GM18517 (cell line): ENCODE data around the gene RAB3GAP1.
"Not testable (repeated sequence)": the region's sequence is repeated elsewhere in the genome, so short reads cannot be mapped to it uniquely, and the experiment has no call there.

ENCODE experiments used
- ATAC-seq: cut with Tn5 transposase; IDR thresholded peaks from one replicate; pipeline ENCODE4 v1.9.1; 2021; ENCODE audit warnings: mild to moderate bottlenecking, moderate library complexity; ENCODE audit not compliant: unreplicated experiment

RAB3GAP1 gene

DNA sequence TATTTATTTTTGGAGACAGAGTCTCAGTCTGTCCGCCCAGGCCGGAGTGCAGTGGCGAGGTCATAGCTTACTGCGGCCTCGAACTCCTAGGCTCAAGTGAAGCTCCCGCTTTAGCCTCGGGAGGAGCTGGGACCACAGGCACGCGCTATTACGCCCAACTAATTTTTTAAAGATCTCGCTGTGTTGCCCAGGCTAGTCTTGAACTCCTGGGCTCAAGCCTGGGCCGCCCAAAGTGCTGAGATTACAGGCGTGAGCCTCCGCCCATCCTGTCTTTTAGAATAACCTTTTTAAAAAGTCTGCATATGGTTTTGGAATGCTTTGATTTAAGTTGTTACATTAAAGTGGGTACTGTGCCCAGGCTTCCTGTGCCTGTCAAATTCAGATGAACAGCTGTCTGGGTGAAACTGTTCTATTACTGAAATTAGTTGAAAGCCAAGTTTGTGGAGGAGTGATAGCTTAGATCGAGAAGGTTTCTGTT is 944 bp downstream of the RAB3GAP1 start:
- peak; percentile 54 for ATAC-seq

DNA sequence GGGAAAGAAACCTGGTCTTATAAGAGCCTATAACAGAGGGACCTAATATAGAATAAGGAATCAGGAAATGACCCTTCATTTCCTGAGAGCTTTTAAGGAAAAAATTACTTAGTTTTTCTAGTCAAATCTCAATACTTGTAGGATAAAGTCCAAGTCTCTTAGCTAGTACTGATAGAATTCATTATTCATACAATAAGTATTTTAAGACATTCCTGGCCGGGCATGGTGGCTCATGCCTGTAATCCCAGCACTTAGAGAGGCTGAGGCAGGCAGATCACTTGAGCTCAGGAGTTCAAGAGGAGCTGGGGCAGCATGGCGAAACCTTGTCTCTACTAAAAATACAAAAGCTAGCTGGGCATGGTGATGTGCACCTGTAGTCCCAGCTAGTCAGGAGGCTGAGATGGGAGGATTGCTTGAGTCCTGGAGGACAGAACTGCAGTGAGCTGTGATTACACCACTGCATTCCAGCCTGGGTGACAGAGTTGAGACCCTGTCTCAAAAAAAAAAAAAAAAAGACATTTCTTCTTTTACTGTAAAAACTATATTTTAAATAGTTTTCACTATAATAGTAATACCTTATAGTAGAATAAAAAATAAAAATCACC is 3.2 kb downstream of the RAB3GAP1 start:
- ATAC-seq = no peak

DNA sequence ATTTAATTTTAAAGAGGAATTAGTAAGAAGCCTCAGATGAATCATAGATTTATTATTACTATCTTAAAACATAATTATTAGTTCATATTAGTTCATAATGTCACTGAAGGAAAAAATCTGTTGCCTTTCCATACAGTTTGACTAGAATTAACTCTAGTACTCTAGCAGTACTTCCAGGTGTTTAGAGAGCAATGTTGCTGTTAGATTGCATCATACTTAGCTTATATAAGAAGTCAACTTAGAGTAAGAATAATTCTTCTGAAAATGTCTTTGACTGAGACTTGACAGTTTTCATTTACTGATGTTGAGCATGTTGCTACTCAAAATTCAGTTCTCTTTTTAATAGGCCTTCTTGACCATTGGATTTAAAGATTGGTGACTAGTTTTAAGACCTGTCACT is 4.7 kb downstream of the RAB3GAP1 start:
- no peak for ATAC-seq

DNA sequence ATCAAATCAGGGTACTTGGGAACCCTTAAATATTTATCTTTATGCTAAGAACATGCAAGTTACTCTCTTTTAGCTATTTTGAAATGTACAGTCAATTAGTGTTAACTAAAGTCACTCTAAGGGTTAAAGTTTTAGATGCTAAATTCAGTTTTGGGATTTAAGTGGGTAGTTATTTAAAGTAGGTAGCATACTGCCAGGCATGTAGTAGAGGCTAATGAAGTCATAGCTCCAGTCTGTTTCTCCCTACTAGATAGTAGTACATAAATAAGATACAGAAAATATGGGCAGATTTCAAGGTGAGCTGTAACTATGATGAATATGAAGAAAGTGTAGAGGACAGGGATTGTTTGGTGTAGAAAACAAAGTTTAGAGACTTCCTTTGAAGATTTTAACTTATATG is 7.5 kb downstream of the RAB3GAP1 start:
- no peak for ATAC-seq

DNA sequence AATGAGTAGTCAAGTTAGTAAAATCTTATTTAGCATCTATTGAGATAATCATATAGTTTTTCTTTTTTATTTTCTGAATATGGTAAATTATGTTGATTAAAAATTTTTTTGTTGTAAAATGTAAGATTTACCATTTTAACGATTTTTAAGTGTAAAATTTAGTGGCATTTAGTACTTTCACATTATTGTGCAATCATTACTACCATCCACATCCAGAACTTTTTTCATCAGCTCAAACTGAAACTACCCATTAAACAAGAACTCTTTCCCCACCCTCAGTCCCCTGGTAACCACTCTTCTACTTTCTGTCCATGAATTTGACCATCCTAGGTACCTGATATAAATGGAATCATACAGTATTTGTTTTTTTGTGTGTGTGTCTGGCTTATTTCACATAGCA is 11.1 kb downstream of the RAB3GAP1 start:
- no peak for ATAC-seq

DNA sequence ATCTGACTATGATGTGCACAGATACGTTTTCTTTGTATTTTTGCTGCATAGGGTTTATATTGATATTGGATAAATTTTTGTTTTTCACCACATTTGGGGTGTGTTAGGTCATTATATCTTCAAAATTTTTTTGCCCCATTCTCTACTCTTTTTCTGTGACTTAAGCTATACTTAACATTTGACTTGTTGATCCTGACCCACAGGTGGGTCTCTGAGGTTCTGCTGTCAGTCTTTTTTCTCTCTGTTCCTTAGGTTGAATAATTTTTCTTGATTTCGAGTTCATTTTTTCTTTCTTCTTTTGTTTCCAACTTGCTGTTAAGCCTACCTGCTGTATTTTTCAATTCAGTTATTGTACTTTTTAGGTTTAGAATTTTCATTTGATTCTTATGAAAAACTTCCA is 12.1 kb downstream of the RAB3GAP1 start:
- no peak for ATAC-seq

DNA sequence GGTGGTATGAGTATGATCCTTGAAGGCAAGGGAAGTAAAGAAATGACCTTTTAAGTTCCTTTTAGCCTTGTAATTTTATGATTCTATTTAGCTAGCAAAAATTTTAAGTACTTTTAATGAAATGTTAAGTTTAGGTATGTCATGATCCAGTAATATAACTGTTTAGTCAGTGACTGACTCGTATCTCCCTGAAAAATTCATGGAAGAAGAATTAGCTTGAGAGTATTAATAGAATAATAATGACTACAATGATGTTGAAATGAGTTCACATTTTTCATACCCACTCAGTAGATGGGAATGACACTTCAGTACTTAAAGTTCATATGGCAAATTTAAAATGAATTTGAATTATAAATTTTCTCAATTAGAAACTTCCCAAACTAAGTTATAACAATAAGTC is 14.6 kb downstream of the RAB3GAP1 start:
- no peak for ATAC-seq

DNA sequence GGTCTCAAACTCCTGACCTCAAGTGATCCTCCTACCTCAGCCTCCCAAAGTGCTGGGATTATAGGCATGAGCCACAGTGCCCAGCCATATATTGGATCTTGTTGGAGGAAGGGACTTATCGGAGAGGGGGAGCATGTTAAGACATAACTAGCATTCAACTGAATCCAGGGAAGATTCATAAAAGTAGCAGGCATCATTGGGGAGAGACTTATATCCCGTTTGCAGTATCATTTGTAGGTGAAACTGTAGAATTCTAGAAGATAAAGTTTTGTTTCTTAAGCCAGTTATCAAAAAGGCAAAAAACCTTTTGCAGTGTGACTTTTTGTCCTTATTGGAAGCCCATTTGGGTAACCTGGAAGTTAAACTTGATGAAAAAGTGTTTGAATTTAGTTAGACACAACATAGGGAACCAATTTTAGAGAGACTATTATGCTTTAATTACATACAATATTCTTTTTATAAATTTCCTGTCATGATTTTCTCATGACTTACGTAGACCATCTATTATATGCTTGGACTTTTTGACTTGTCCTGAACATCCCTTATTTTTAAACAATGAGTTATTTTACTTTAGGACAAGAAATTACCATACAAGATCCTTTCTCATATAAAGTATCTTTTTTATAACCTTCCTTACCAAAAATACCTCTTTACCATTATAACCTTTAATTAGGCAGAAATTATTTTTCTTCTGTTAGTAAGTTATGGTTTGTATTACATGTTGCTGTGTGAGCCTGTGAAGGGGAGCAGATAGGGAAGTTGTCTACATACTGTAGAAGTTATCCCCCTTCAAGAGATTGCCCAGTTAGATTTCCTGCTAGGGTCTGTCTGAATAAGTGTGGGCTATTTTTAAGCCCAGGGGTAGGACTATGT is 20.3 kb downstream of the RAB3GAP1 start:
- no peak for ATAC-seq

DNA sequence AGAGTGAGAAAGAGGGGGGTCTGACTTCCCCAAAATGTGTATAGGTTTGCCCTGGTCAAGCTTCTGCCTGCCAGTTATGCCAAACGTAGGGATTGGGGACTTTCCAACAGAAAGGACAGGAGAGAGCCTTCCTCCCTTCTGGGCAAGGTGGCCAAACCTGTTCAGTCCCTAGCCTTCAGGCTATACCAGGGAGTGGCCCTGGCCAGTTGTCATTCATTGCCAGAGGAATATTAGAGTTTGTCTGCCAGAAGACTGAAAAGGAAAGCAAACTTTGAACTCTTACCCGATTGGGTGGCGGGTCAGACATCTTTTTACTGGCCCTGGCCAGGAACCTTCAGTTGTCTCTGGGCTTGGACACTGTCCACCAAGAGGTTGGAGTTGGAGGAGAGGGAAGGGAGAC is 22.1 kb downstream of the RAB3GAP1 start:
- ATAC-seq = no peak

DNA sequence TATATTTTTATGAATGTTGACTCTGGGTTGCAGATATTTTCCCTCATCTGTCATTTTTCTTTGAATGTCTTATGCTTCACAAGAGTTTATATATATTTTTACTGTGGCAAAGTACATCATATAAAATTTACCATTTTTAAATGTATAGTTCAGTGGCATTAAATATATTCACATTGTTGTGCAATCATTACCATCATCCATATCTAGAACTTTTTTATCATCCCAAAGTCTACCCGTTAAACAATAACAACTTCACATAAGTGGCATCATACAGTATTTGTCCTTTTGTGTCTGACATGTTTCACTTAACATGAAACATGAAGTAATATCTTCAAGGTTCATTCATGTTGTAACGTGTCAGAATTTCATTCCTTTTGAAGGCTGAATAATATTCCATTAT is 24.5 kb downstream of the RAB3GAP1 start:
- ATAC-seq = no peak

DNA sequence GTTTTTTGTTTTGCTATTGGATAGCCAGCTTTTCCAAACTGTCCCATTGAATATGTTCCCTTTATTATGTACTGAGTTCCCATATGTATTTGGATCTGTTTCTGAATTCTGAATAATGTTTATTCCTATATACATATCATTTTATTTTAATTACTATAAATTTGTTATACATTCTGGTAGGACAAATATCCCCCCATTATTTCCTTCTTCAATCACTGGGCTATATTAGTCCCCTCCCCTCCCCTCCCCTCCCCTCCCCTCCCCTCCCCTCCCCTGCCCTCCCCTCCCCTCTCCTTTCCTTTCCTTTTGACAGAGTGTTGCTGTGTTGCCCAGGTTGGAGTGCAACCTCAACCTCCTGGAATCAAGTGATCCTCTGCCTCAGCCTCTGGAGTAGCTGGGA is 26.3 kb downstream of the RAB3GAP1 start:
- no peak for ATAC-seq

DNA sequence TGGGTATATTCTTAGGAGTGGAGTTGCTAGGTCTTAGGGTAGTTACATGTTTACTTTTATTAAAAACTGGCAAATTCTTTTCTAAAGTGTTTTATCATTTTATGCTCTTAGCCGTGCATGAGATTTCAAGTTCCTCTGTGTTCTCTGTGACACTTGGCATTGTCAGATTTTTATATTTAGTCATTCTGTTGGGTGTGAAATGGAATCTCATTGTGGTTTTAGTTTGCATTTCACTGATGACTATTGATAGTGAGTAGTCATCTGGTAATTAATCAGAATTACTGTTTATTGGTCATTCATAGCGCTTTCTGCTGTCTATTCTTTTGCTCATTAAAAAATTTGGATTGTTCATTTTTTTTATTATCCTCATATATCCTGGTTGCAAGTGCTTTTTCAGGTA is 34.1 kb downstream of the RAB3GAP1 start:
- ATAC-seq = no peak

DNA sequence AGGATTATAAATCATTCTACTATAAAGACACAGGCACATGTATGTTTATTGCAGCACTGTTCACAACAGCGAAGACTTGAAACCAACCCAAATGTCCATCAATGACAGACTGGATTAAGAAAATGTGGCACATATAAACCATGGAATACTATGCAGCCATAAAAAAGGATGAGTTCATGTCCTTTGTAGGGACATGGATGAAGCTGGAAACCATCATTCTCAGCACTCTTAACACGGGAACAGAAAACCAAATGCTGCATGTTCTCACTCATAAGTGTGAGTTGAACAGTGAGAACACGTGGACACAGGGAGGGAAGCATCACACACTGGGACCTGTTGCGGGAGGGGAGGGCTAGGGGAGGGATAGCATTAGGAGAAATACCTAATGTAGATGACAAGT is 37.5 kb downstream of the RAB3GAP1 start:
- not testable (repeated sequence) for ATAC-seq

DNA sequence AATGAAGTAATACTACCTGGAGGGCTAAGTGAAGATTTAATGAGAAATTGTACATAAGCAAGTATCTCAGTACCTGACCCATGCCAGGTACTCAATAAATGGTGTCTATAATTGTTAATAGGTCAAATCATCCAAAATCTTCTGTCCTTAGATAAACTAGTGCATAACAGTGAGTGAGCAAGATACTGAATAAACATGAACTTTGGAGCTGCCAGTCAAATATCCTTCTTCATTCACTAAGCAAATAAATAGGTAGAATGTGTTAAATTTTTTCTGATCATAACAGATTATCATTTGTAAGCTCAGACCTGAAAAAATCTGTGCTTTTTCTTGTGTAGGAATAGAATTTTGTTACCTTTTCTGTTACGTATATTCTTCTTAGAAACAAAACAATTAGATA is 39.6 kb downstream of the RAB3GAP1 start:
- ATAC-seq = no peak

DNA sequence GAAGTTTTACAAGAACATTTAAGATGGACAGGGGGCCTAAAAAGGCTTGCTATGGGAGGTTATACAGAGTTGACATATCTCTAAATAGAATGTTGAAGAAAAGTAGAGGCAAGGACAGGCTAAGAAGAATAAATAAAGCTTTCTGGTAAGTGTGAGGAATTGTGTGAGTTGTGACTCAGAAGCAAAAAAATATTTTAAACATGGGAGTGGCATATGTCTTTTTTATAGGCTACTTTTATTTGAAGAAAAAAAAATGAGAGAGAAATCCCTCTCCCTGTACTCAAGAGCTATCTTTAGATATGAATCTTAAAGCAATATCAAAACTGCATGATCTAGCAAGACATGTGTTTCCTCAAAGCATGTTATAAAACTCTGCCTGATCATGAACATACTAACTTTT is 41.1 kb downstream of the RAB3GAP1 start:
- no peak for ATAC-seq

DNA sequence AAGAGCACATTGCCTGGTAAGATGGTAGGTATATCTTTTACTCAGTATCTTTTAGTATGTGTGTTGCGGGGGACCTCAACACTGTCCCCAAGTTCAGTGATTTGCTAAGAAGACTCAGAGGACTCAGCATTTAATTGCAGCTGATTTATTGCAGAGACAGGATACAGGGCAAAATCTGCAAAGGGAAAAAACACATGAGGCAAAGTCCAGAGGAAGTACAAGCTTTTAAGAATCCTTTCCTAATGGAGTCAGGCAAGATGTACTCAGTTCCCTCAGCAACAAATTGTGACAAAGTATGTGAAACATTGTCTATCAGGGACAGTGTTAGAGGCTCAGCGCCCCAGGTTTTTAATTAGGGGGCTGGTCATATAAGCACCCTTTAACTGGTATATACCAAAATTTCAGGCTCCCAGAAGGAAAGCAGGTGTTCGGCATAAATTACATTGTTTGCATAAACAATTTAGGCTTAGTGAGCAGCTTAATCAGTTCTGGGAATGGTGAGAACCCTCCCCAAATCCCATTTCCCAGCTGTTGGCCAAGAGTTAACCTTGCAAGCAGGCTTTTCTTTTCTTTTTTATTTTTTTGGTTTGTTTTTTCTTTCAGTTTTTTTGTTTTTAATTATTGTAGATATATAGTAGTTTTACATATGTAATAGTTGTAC is 41.7 kb downstream of the RAB3GAP1 start:
- ATAC-seq = no peak

DNA sequence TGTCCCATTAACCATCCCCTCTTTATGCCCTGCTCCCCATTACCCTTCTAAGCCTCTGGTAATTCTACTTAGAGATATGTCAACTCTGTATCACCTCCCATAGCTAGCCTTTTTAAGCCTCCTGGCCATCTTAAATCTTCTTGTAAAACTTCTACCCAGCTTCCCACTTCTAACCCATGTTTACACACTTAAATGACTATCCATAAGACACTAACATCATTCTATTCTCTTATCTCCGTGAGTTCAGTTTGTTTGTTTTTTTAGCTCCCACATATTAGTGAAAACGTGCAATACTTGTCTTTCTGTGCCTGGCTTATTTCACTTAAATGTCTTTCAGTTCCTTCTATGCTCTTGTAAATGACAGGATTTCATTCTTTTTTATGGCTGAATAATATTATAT is 42.4 kb downstream of the RAB3GAP1 start:
- ATAC-seq = no peak

DNA sequence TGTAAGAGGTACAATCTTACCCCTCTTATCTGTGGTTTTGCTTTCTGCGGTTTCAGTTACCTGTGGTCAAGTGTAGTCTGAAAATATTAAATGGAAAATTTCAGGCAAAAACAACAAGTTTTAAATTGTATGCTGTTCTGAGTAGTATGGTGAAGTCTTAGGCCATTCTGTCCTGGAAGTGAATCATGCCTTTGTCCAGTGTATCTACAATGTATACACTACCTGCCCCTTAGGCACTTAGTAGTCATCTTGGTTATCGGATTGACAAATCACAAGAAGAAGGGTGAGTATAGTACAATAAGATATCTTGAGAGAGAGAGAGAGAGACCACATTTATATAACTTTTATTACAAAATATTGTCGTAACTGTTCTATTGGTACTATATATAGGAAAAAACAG is 43.5 kb downstream of the RAB3GAP1 start:
- no peak for ATAC-seq

DNA sequence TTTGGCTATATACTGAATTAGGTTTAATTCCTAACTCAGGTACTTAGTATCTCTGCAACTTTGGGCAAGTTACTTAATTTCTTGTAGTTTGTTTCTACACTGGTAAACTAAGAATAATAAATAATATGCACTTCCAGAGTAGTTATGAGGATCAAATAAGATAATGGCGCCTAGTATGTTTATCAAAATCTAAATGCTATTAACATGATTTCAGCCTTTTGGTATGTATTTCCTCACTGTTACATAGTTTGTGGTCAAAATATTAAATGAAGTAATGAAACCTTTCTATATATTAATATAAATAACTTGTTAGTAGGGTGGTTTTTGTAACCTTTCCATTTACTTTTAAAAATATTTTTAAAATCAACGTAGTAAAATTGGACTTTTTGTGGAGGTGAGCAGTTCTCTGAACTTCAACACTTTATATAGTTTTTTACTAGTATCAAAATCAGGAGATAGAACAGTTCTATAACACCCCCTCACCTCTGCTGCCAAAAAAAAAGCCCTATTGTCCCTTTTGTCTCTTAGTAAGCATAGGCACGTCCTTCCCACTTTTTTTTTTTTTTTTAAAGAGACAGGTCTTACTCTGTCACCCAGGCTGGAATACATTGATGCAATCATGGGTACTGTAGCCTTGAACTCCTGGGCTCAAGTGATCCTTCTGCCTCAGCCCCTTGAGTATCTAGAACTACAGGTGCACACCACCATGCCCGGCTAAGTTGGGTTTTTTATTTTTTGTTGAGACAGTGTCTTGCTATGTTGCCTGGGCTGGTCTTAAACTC is 44.8 kb downstream of the RAB3GAP1 start:
- no peak for ATAC-seq

DNA sequence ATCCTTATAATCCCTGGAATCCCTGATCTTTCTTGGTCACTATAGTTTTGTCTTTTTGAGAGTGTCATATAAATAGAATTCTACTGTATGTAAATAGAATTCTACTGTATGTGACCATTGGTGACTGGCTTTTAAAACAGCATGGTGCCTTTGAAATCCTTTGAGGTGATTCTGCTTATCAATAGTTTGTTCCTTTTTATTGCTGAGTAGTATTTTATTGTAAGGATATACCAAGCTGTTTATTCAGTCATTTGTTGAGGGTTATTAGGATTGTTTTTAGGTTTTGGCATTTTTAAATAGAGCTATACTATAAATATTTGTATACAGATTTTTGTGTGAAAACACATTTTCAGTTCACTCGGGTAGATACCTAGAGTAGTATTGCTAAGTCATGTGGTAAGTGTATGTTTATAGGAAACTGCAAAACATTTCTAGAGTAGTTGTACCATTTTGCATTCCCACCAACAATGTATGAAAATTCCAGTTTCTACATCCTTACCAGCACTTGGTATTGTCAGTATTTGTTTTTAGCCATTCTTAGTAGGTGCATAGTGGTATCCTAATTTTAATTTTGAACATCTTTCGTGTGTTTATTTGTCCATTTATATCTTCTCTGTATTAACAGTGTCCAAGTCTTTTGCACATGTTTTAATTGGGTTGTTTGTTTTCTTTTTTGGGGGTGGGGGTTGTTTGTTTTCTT is 45.6 kb downstream of the RAB3GAP1 start:
- ATAC-seq = no peak
